ENCODE measurements around the gene LHX4. TPM values are rescaled to one million over a fixed set of nuclear protein-coding genes. Genes with fewer than 3 reads are reported as not detected.

LHX4 gene
- total and polyA plus RNA-seq, 2 of the 13 experiments (the other 11 are each of a cell fraction or from before 2014, with no cell fraction given), result 0.03 to 0.07 TPM

GRCh38 chr1:180250499-180250770 is 20.4 kb downstream of the LHX4 start:
- no peaks in the 10 kb centered on the region for H3K79me2 ChIP-seq (ENCODE audit: insufficient read depth, low read length)
- ATAC-seq (no peak), FAIRE-seq (no peak), DNase-seq (ENCODE audit: low spot score) (no peak)
- H3K9ac ChIP-seq (ENCODE audit: insufficient read depth, low read depth, low read length), result no peak overlapping the region
- intact Hi-C loops (cut with micrococcal nuclease; ENCODE audit: unreplicated experiment) (loop anchor here (5.0 kb wide), 1 partner anchor 232 kb away; no protein-coding TSS in a partner anchor), in situ Hi-C loops (cut with HindIII; ENCODE audit: extremely low pct_ligation_motif_present, low pct_unique_long_range_greater_than_20kb) (loop anchor here (5.0 kb wide), 2 partner anchors 167 to 227 kb away; no protein-coding TSS in a partner anchor)
- H2AFZ ChIP-seq (ENCODE audit: low read length), result no peak overlapping the region
- no TSS peak for BruUV-seq (replicated peaks)
- H3K4me2 ChIP-seq (ENCODE audit: low read depth, low read length), result no peak overlapping the region
- TF ChIP-seq NFE2L1 (CRISPR knock-in tag; IDR thresholded peaks at IDR 0.05; ENCODE audit: borderline replicate concordance) (no peak), DPF2 (CRISPR knock-in tag; IDR thresholded peaks at IDR 0.05; ENCODE audit: borderline replicate concordance, low read depth) (no peak), REL (CRISPR knock-in tag; conservative IDR thresholded peaks at IDR 0.05) (no peak), JUND (CRISPR knock-in tag; IDR thresholded peaks at IDR 0.05) (no peak), PHF5A (CRISPR knock-in tag; IDR thresholded peaks at IDR 0.05; ENCODE audit: low read depth, unreplicated experiment) (no peak), ZBTB33 (CRISPR knock-in tag; IDR thresholded peaks at IDR 0.05) (no peak), KDM1A (CRISPR knock-in tag; IDR thresholded peaks at IDR 0.05) (no peak), AHR (CRISPR knock-in tag; IDR thresholded peaks at IDR 0.05) (no peak), ZNF850 (CRISPR knock-in tag; conservative IDR thresholded peaks at IDR 0.05) (no peak), REPIN1 (CRISPR knock-in tag; IDR thresholded peaks at IDR 0.05; ENCODE audit: borderline replicate concordance, low read depth) (no peak), IRF2 (CRISPR knock-in tag; IDR thresholded peaks at IDR 0.05) (no peak), TCF7 (IDR thresholded peaks at IDR 0.05; ENCODE audit: low read depth) (no peak), KAT7 (CRISPR knock-in tag; IDR thresholded peaks at IDR 0.05; ENCODE audit: borderline replicate concordance) (no peak), ZNF34 (CRISPR knock-in tag; IDR thresholded peaks at IDR 0.05; ENCODE audit: borderline replicate concordance) (no peak), ZNF326 (CRISPR knock-in tag; IDR thresholded peaks at IDR 0.05; ENCODE audit: borderline replicate concordance) (no peak), ZC3H13 (CRISPR knock-in tag; IDR thresholded peaks at IDR 0.05) (no peak), ZNF740 (CRISPR knock-in tag; IDR thresholded peaks at IDR 0.05) (no peak)
- WGBS (ENCODE audit: low lambda C conversion rate), result 51% methylated on average over 4 of the region's 7 CpGs
- H4K20me1 ChIP-seq (ENCODE audit: insufficient read depth, low read length), result no peaks in the 10 kb centered on the region
- peaks cover 0 to 4% of the 10 kb centered on the region in 2 experiments; a peak in 2 of 5 replicates for H3K27me3 ChIP-seq (ENCODE audit: control insufficient read depth in 1 of 2, insufficient read depth in 2 of 2, low read length in 2 of 2)
- peaks cover 83% of the 10 kb centered on the region for H3K4me1 ChIP-seq (ENCODE audit: insufficient read depth, low read length)
- POLR2A ChIA-PET, result no interaction called here
- H3K36me3 ChIP-seq (replicated peaks in 1 of 2; ENCODE audit: control insufficient read depth in 1 of 2, insufficient read depth in 2 of 2, low read length in 2 of 2), result no peaks in the 10 kb centered on the region
- no peaks in the 10 kb centered on the region for H3K9me3 ChIP-seq (ENCODE audit: low read length)
- no peak overlapping the region for H3K4me3 ChIP-seq (replicated peaks in 1 of 3; ENCODE audit: insufficient read depth in 1 of 3, low read depth in 2 of 3, low read length in 3 of 3)
- CTCF ChIA-PET (ENCODE audit: low intra/inter-chr PET ratio, low total read pairs), result no interaction called here
- H3K27ac ChIP-seq (ENCODE audit: extremely low read length, insufficient read depth, low read length), result no peak overlapping the region
